Sigmoid colon (tissue), 4 donors: ENCODE measurements around the gene SPTAN1.

Experiments
- POLR2A ChIP-seq, 2 donors: fragments of 450-650 bp; IDR thresholded peaks; one replicate each; pipeline ENCODE4 v1.6.1; 2016; ENCODE audit warnings: antibody characterized with exemption in 2 of 2, mild to moderate bottlenecking in 2 of 2, moderate library complexity in 2 of 2
- POLR2AphosphoS5 ChIP-seq, 4 donors: sonication (generic); formaldehyde crosslinking; IDR thresholded peaks; one replicate each; pipeline ENCODE4 v1.6.1; 2017; ENCODE audit warnings: antibody characterized with exemption in 4 of 4
- TF ChIP-seq, protein P1 (sequence below), 4 experiments: fragments of 450-650 bp in 3 of 4; fragments of 200-600 bp in 1 of 4; IDR thresholded peaks; one replicate each; pipeline ENCODE4 v1.5.1; 2016 to 2019; ENCODE audit warnings: antibody characterized with exemption in 4 of 4, mild to moderate bottlenecking in 3 of 4, moderate library complexity in 2 of 4

DNA sequence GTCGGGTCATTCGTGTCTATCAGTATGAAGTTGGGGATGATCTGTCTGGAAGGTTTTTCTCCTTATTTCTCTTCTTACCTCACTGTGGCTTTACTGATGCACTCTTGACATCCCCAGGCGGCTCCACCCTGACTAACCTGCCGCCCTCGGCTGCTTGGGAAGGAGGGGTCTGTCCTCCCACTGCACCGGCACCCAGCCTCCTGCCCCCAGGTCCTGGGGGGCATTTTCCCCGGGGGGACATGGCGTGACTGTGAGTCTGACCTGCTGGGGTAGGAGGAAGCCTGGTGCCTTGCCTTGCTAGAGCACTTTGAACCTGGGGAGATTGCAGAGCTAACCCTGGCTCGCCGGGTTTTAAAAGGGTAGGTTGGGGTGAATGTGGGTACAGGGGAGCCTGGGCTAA is 76.7 kb downstream of the SPTAN1 start:
- TF ChIP-seq, protein P1, sequence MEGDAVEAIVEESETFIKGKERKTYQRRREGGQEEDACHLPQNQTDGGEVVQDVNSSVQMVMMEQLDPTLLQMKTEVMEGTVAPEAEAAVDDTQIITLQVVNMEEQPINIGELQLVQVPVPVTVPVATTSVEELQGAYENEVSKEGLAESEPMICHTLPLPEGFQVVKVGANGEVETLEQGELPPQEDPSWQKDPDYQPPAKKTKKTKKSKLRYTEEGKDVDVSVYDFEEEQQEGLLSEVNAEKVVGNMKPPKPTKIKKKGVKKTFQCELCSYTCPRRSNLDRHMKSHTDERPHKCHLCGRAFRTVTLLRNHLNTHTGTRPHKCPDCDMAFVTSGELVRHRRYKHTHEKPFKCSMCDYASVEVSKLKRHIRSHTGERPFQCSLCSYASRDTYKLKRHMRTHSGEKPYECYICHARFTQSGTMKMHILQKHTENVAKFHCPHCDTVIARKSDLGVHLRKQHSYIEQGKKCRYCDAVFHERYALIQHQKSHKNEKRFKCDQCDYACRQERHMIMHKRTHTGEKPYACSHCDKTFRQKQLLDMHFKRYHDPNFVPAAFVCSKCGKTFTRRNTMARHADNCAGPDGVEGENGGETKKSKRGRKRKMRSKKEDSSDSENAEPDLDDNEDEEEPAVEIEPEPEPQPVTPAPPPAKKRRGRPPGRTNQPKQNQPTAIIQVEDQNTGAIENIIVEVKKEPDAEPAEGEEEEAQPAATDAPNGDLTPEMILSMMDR (IDR thresholded peaks at IDR 0.05): no peak
- TF ChIP-seq POLR2AphosphoS5 (IDR thresholded peaks at IDR 0.05): no peak
- no peak for TF ChIP-seq POLR2A (IDR thresholded peaks at IDR 0.05)
